Prostate gland (tissue), 2 donors: ENCODE data around the gene YOD1.

Experiments
- POLR2A ChIP-seq: fragments of 450-650 bp; IDR thresholded peaks from one replicate; pipeline ENCODE4 v1.6.1; 2016; ENCODE audit warnings: antibody characterized with exemption, mild to moderate bottlenecking
- POLR2AphosphoS5 ChIP-seq: sonication (generic); formaldehyde crosslinking; IDR thresholded peaks from one replicate; pipeline ENCODE4 v1.6.1; 2017; ENCODE audit warnings: antibody characterized with exemption
- TF ChIP-seq, protein P1 (sequence below), 4 experiments: fragments of 200-600 bp in 2 of 4; fragments of 450-650 bp in 2 of 4; sonication (generic) in 2 of 4; IDR thresholded peaks; 1 replicate in 3 of 4; 2 replicates in 1 of 4; pipeline ENCODE4 v1.5.1; 2016 to 2019; ENCODE audit warnings: antibody characterized with exemption in 4 of 4, mild to moderate bottlenecking in 2 of 4, moderate library complexity in 2 of 4

DNA sequence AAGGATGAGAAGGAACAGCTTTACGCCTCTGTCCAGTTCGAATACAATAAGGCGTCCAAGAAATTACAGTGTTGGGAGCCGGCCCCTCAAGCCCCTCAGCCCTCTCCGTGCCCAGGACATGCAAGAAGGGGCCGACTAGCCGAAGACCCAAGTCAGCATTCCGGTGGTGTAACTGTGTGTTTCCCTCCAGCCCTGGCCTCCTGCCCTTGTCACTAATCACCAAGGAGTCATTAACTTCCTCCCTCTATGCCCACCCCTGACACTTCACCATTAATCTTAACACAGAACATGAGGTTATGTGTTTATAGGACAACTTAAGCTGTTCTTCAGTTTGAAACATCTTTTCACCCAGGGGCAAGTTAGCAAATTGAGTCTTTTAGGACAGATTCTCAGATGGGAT is 21.2 kb upstream of the YOD1 start:
- TF ChIP-seq POLR2AphosphoS5 = no peak
- TF ChIP-seq, protein P1, sequence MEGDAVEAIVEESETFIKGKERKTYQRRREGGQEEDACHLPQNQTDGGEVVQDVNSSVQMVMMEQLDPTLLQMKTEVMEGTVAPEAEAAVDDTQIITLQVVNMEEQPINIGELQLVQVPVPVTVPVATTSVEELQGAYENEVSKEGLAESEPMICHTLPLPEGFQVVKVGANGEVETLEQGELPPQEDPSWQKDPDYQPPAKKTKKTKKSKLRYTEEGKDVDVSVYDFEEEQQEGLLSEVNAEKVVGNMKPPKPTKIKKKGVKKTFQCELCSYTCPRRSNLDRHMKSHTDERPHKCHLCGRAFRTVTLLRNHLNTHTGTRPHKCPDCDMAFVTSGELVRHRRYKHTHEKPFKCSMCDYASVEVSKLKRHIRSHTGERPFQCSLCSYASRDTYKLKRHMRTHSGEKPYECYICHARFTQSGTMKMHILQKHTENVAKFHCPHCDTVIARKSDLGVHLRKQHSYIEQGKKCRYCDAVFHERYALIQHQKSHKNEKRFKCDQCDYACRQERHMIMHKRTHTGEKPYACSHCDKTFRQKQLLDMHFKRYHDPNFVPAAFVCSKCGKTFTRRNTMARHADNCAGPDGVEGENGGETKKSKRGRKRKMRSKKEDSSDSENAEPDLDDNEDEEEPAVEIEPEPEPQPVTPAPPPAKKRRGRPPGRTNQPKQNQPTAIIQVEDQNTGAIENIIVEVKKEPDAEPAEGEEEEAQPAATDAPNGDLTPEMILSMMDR (IDR thresholded peaks at IDR 0.05) = no peak
- TF ChIP-seq POLR2A = no peak
